GM18511 (cell line): Measurements from ENCODE around the gene MID2.
"Not testable (repeated sequence)": the region's sequence is repeated elsewhere in the genome, so short reads cannot be mapped to it uniquely, and the experiment has no call there.

Experiments used
- ATAC-seq: cut with Tn5 transposase; IDR thresholded peaks from one replicate; pipeline ENCODE4 v1.9.1; 2021; ENCODE audit warnings: mild to moderate bottlenecking, moderate library complexity; ENCODE audit not compliant: unreplicated experiment

MID2 gene

GRCh38 chrX:107940095-107940494, 114.4 kb downstream of the MID2 start:
- ATAC-seq = no peak

- not testable (repeated sequence) for ATAC-seq
These were observed 129.7 kb downstream of the MID2 start for GRCh38 chrX:107955337-107955736.

DNA sequence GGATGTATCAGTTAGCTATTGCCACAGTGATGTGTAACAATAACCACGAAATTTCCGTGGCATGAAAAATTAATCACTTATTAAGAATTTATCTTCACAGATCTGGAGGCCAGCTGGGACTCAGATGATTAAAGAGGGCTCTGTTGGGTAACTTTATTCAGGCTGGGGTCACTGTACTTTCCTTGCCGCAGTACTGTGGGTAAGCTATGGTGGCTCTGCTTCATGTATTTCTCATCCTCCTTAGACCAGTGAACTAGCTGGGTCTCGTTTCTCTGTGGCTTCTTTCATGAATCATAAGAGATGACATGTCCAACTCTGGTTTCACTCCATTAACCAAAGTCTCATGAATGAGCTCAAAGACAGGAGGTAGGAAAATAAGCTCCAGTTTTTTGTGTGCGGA, 143.0 kb downstream of the MID2 start:
- ATAC-seq = peak; percentile 67

DNA sequence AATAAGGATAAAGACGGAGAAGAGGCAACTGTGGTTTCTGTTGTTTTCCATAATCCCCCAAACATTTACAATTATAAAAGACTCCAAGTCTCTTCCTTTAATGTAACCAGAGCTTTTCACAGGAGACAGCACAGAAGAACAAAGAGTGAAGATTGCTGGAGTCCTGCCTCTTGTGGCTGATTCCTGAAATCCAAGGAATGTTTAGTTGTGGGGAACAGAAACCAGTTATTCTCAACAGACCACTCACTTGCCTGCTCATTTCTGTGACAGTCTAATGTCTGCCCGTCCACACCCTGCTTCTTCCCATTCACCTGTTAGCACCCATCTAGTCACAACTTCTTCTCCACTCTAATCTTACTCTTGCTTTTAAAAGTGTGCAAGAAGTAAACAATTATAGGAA, 144.4 kb downstream of the MID2 start:
- no peak for ATAC-seq

DNA sequence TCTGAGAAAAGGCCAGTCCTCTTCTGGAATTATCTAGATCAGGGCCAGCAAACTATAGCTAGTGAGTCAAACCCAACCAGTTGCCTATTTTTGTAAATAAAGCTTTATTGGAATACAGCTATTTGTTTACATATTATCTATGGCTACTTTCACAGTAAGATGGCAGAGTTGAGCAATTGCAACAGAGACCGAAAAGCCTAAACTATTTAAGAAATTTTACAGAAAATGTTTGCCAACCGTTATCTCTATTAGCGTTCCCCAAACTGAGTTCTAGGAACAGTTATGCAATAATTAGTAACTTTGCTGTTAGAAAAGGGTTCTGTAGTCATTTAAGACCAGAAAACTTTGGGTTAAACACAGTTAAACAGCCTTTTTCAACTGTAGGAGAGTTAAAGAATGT, 146.0 kb downstream of the MID2 start:
- no peak for ATAC-seq
